Neuronal stem cell (in vitro differentiated cells): ENCODE results near the gene STK38L.

Source experiments
- DNase-seq: peaks from one replicate; pipeline ENCODE4 v3.0.0-alpha.2; 2013; ENCODE audit warnings: low spot score
- H2AFZ ChIP-seq: one replicate; pipeline ENCODE4 v1.6.1; 2013; ENCODE audit warnings: mild to moderate bottlenecking, low read length, inconsistent platforms
- H2AK5ac ChIP-seq: 2 replicates; pipeline ENCODE4 v1.6.1; 2013; ENCODE audit warnings: low read depth, mild to moderate bottlenecking, inconsistent platforms, low read length, moderate library complexity, mixed read lengths
- H2BK120ac ChIP-seq: 2 replicates; pipeline ENCODE4 v1.6.1; 2013; ENCODE audit warnings: low read depth, mild to moderate bottlenecking, inconsistent platforms, low read length, moderate library complexity, mixed read lengths
- H2BK12ac ChIP-seq: one replicate; pipeline ENCODE4 v1.6.1; 2013; ENCODE audit warnings: low read length, inconsistent platforms
- H2BK15ac ChIP-seq: 2 replicates; pipeline ENCODE4 v1.6.1; 2013; ENCODE audit warnings: mild to moderate bottlenecking, low read length, inconsistent platforms, mixed read lengths
- H2BK5ac ChIP-seq: one replicate; pipeline ENCODE4 v1.6.1; 2013; ENCODE audit warnings: inconsistent platforms, mild to moderate bottlenecking, low read length, moderate library complexity
- H3K14ac ChIP-seq: one replicate; pipeline ENCODE4 v1.6.1; 2013; ENCODE audit warnings: low read length, inconsistent platforms
- H3K18ac ChIP-seq: 2 replicates; pipeline ENCODE4 v1.6.1; 2013; ENCODE audit warnings: low read length, inconsistent platforms
- H3K23ac ChIP-seq: 2 replicates; pipeline ENCODE4 v1.6.1; 2013; ENCODE audit warnings: low read depth, mild to moderate bottlenecking, mixed read lengths, low read length, inconsistent platforms; ENCODE audit not compliant: poor library complexity
- H3K27ac ChIP-seq: replicated peaks from 3 replicates; pipeline ENCODE4 v1.5.1; 2013; ENCODE audit warnings: low read length, inconsistent platforms
- H3K27me3 ChIP-seq, 3 experiments: 2 replicates each; pipeline ENCODE4 v1.6.1; 2013; ENCODE audit warnings: low read length in 3 of 3, mild to moderate bottlenecking in 2 of 3, inconsistent platforms in 1 of 3, low read depth in 1 of 3, mixed read lengths in 1 of 3, moderate library complexity in 1 of 3; ENCODE audit not compliant: control insufficient read depth in 3 of 3, insufficient read depth in 3 of 3
- H3K36me3 ChIP-seq, 2 donors: replicated peaks in 1 of 2; 2 replicates each; pipeline ENCODE4 v1.6.1; 2013; ENCODE audit warnings: low read length in 2 of 2; ENCODE audit not compliant: control insufficient read depth in 2 of 2, insufficient read depth in 2 of 2
- H3K4ac ChIP-seq: 2 replicates; pipeline ENCODE4 v1.6.1; 2013; ENCODE audit warnings: inconsistent platforms, mild to moderate bottlenecking, low read length, moderate library complexity
- H3K4me1 ChIP-seq, 2 donors: 1 replicate in 1 of 2; 2 replicates in 1 of 2; pipeline ENCODE4 v1.6.1; 2013; ENCODE audit warnings: low read length in 2 of 2, low read depth in 1 of 2; ENCODE audit not compliant: control insufficient read depth in 2 of 2, insufficient read depth in 1 of 2
- H3K4me2 ChIP-seq: one replicate; pipeline ENCODE4 v1.6.1; 2013; ENCODE audit warnings: mild to moderate bottlenecking, low read length, inconsistent platforms; ENCODE audit not compliant: insufficient read depth, poor library complexity, severe bottlenecking
- H3K4me3 ChIP-seq, 2 donors: 2 replicates each; pipeline ENCODE4 v1.5.1; 2013; ENCODE audit warnings: low read length in 2 of 2, mild to moderate bottlenecking in 2 of 2, inconsistent platforms in 1 of 2, moderate library complexity in 1 of 2
- H3K79me1 ChIP-seq: one replicate; pipeline ENCODE4 v1.6.1; 2013; ENCODE audit warnings: low read depth, mild to moderate bottlenecking, inconsistent platforms, low read length, moderate library complexity
- H3K9ac ChIP-seq: one replicate; pipeline ENCODE4 v1.6.1; 2013; ENCODE audit warnings: mild to moderate bottlenecking, low read depth, low read length, inconsistent platforms; ENCODE audit not compliant: poor library complexity
- H3K9me3 ChIP-seq, 2 donors: replicated peaks in 1 of 2; 2 replicates each; pipeline versions ENCODE3 to v1.6.1; 2013; ENCODE audit warnings: low read length in 2 of 2, mild to moderate bottlenecking in 2 of 2, inconsistent platforms in 1 of 2, low read depth in 1 of 2, mixed read lengths in 1 of 2, moderate library complexity in 1 of 2; ENCODE audit not compliant: control insufficient read depth in 2 of 2, insufficient read depth in 1 of 2
- H4K8ac ChIP-seq: one replicate; pipeline ENCODE4 v1.6.1; 2013; ENCODE audit warnings: low read depth, mild to moderate bottlenecking, inconsistent platforms, low read length, moderate library complexity
- H4K91ac ChIP-seq: one replicate; pipeline ENCODE4 v1.6.1; 2013; ENCODE audit warnings: low read length, low read depth, mild to moderate bottlenecking, inconsistent platforms; ENCODE audit not compliant: poor library complexity
- WGBS, 2 donors: extraction: QIAGEN DNeasy Blood & Tissue Kit; methylation state at CpG; one replicate each; pipeline ENCODE4 v1.1.7; 2013; ENCODE audit warnings: missing lambda C conversion rate in 2 of 2, mixed read lengths in 1 of 2; ENCODE audit not compliant: insufficient read length in 2 of 2, insufficient replicate concordance in 1 of 2; ENCODE audit errors: extremely low coverage in 2 of 2; 5-methylcytosine and 5-hydroxymethylcytosine counted together

Gene STK38L

DNA sequence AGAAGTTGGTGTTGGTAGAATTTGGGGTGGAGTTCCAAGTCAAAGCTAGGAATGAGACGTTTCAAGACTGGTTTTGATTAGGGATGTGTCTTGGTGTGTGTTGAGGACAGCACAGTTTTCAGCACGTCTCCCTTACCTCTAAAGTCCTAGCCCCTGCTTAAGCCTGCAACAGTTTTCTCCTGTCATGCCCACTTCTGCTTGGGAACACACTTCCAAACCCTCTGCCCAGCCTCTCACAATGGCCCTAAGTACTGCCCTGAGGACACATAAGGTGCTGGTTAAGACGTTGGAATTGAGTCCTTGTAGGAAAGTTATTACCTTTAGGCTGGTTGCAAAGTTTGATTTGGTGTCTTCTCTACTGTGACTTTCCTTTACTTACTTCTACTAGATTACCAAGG lies 87.8 kb downstream of the STK38L start:
- Histone ChIP-seq H3K4ac (no peak overlapping the region), H3K9me3 (no peaks in the 10 kb centered on the region), H3K27me3 (peaks cover 0 to 19% (median 0%) of the 10 kb centered on the region in 3 experiments), H3K9ac (no peak overlapping the region), H2BK12ac (no peak overlapping the region), H3K14ac (no peak overlapping the region), H2BK120ac (no peak overlapping the region), H2BK5ac (no peak overlapping the region), H3K36me3 (peaks cover 0 to 8% of the 10 kb centered on the region in 2 donors), H2BK15ac (no peak overlapping the region), H3K23ac (no peak overlapping the region), H4K8ac (no peak overlapping the region), H2AK5ac (no peak overlapping the region), H3K4me2 (peak overlapping the region; percentile 90), H3K18ac (no peak overlapping the region), H2AFZ (peak overlapping the region; percentile 92), H3K79me1 (no peaks in the 10 kb centered on the region), H3K27ac (no peak overlapping the region), H3K4me1 (peaks cover 7 to 16% of the 10 kb centered on the region in 2 donors), H4K91ac (no peak overlapping the region), H3K4me3 (peak overlapping the region in 1 of 2 donors; percentile 70)
- DNase-seq, result no peak
- WGBS, 2 donors, result no CpG with 5 or more reads among the region's 3 CpGs

DNA sequence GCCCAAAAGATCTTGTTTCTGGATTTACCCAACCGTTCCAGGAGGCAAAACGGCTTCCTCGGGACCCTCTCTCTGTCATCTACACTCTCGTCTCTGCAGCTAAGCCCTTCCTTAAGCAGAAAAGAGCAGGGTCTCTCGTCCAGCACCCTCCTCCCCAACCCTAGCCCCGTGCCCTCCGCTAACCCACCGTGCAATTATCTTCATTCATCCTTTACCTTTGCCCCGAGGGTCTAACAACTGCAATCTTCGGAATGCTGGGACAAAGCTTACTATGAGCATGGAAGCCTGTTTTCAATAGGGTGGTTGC lies 88.3 kb downstream of the STK38L start:
- peak overlapping the region; percentile 92 for H2AFZ ChIP-seq
- peaks cover 0 to 20% (median 0%) of the 10 kb centered on the region in 3 experiments for H3K27me3 ChIP-seq
- no peak overlapping the region for H3K27ac ChIP-seq
- H3K4ac ChIP-seq, result no peak overlapping the region
- H4K8ac ChIP-seq, result no peak overlapping the region
- no peak for DNase-seq
- H3K9ac ChIP-seq, result no peak overlapping the region
- peak overlapping the region; percentile 90 for H3K4me2 ChIP-seq
- H3K14ac ChIP-seq, result no peak overlapping the region
- peaks cover 7 to 16% of the 10 kb centered on the region in 2 donors for H3K4me1 ChIP-seq
- H3K9me3 ChIP-seq, result peaks cover 0 to 1% of the 10 kb centered on the region in 2 donors
- H3K79me1 ChIP-seq, result no peaks in the 10 kb centered on the region
- H2BK12ac ChIP-seq, result no peak overlapping the region
- H2BK120ac ChIP-seq, result no peak overlapping the region
- WGBS, 2 donors, result no CpG with 5 or more reads among the region's 10 CpGs
- H2AK5ac ChIP-seq, result no peak overlapping the region
- no peak overlapping the region for H2BK15ac ChIP-seq
- H3K36me3 ChIP-seq, result peaks cover 0 to 6% of the 10 kb centered on the region in 2 donors
- peak overlapping the region; percentile 69 for H3K18ac ChIP-seq
- H4K91ac ChIP-seq, result no peak overlapping the region
- peak overlapping the region; percentile 70 to 88 for H3K4me3 ChIP-seq
- no peak overlapping the region for H3K23ac ChIP-seq
- no peak overlapping the region for H2BK5ac ChIP-seq

DNA sequence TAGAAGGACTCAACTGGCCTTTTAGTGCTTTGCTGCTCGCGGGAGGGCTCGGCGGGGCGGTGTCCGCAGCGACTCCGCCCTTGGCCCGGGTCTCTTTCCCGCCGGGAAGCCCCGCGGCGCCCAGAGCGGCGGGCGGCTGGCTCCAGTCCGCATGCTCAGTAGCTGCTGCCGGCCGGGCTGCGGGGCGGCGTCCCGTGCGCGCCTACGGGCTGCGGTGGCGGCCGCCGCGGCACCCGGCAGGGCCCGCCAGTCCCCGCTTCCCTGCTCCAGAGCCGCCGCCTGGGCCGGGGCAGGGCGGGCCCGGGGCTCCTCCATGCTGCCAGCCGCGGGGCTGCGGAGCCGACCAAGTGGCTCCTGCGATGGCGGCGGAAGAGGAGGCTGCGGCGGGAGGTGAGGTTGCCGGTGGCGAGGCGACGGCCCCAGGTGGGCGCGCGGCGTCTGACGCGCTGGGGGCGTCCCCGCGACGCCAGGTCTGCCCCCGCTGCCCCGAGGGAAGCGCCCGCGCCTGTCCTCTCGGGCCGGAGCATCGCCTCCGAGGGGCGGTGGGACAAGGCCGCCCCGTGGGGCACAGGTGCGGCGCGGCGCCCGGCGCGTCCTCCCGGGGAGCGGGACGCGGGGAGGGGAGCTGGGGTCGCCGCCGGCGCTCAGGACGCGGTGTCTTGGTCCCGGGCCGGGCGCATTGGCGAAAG lies 88.8 kb downstream of the STK38L start, which contains the start of gene BMAL2:
Gene BMAL2, plus strand, starts transcription at position 123 of the 689 bp plus-strand sequence. Its CDS starts 237 bp downstream, at position 360.
- H3K23ac ChIP-seq, result peak within 1 kb of the TSS; percentile 90
- no peak within 1 kb of the TSS for H2BK15ac ChIP-seq
- peaks cover 0 to 1% of the 10 kb centered on the region in 2 donors for H3K36me3 ChIP-seq
- H2BK5ac ChIP-seq, result no peak within 1 kb of the TSS
- H3K4me3 ChIP-seq, result peak within 1 kb of the TSS; percentile 70 to 88
- peaks cover 0 to 2% of the 10 kb centered on the region in 2 donors for H3K9me3 ChIP-seq
- no peak within 1 kb of the TSS for H3K27ac ChIP-seq
- no peak within 1 kb of the TSS for H4K8ac ChIP-seq
- H2AK5ac ChIP-seq, result no peak within 1 kb of the TSS
- H3K9ac ChIP-seq, result peak within 1 kb of the TSS; percentile 79
- H3K27me3 ChIP-seq, result peaks cover 0 to 21% (median 0%) of the 10 kb centered on the region in 3 experiments
- peak within 1 kb of the TSS; percentile 18 for H2BK120ac ChIP-seq
- no peaks in the 10 kb centered on the region for H3K79me1 ChIP-seq
- DNase-seq, result peak; percentile 56
- peak within 1 kb of the TSS; percentile 92 for H3K18ac ChIP-seq
- peak within 1 kb of the TSS; percentile 90 for H3K4me2 ChIP-seq
- no peak within 1 kb of the TSS for H2BK12ac ChIP-seq
- H3K4me1 ChIP-seq, result peaks cover 7 to 16% of the 10 kb centered on the region in 2 donors
- no CpG with 5 or more reads among the region's 96 CpGs for WGBS, 2 donors
- no peak within 1 kb of the TSS for H3K4ac ChIP-seq
- no peak within 1 kb of the TSS for H3K14ac ChIP-seq
- peak within 1 kb of the TSS; percentile 92 for H2AFZ ChIP-seq
- no peak within 1 kb of the TSS for H4K91ac ChIP-seq

DNA sequence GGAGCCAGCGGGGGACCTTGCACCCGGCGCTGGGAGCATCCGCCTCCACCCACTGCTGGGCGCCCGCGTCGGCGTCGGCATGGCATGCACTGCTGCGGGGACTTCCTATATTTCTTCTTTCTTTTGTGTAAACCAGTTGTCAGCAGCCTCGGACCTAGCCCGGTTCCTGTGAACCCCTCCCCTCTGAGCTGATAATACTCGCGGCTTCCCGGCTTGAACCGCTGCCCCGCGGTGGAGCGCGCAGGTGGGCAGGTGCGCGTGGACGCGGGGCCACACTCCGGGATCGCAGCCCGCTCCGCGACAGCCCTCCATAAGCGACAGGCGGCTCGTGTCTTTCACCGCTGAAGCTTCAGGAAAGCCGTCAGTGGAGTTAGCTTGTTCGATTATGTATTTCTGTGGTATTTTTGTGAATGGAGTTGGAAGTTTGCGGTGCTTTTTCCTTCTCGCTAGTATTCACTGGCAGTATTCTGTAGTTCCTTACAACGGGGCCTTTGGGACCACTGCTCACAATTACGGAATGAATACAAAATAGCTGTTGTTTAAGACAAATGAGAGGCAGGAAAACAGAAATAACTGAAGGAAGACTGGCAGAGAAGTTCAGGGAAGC lies 89.4 kb downstream of the STK38L start:
- H3K18ac ChIP-seq, result peak overlapping the region; percentile 92
- H3K4me1 ChIP-seq, result peaks cover 7 to 16% of the 10 kb centered on the region in 2 donors
- H2BK12ac ChIP-seq, result no peak overlapping the region
- no peak overlapping the region for H3K27ac ChIP-seq
- H3K79me1 ChIP-seq, result no peaks in the 10 kb centered on the region
- H4K8ac ChIP-seq, result no peak overlapping the region
- peaks cover 0 to 2% of the 10 kb centered on the region in 2 donors for H3K9me3 ChIP-seq
- WGBS, 2 donors, result no CpG with 5 or more reads among the region's 40 CpGs
- H4K91ac ChIP-seq, result no peak overlapping the region
- H3K4me3 ChIP-seq, result peak overlapping the region; percentile 70 to 88
- peak; percentile 9 for DNase-seq
- peak overlapping the region; percentile 92 for H2AFZ ChIP-seq
- H3K36me3 ChIP-seq, result no peaks in the 10 kb centered on the region
- peak overlapping the region; percentile 90 for H3K4me2 ChIP-seq
- H3K14ac ChIP-seq, result no peak overlapping the region
- no peak overlapping the region for H3K23ac ChIP-seq
- no peak overlapping the region for H2AK5ac ChIP-seq
- no peak overlapping the region for H2BK5ac ChIP-seq
- H2BK120ac ChIP-seq, result no peak overlapping the region
- H3K9ac ChIP-seq, result peak overlapping the region; percentile 79
- H3K27me3 ChIP-seq, result peaks cover 0 to 21% (median 0%) of the 10 kb centered on the region in 3 experiments
- H2BK15ac ChIP-seq, result no peak overlapping the region
- no peak overlapping the region for H3K4ac ChIP-seq
